Right atrium auricular region (tissue), 2 donors: ENCODE measurements around the gene RPLP2. TPM values are rescaled to one million over a fixed set of nuclear protein-coding genes. Genes with fewer than 3 reads are reported as not detected.

ENCODE experiments used
- DNase-seq: peaks from one replicate; pipeline ENCODE4 v3.0.0-alpha.2; 2019; ENCODE audit warnings: low spot score
- H3K27ac ChIP-seq, 2 donors: fragments of 200-600 bp; sonication (generic); 1 replicate in 1 of 2; 2 replicates in 1 of 2; pipeline ENCODE4 v1.5.1; 2016 to 2019
- H3K27me3 ChIP-seq, 2 donors: fragments of 200-600 bp; sonication (generic); one replicate each; pipeline versions ENCODE4 v1.5.1 to v1.6.0; 2017 to 2019
- H3K36me3 ChIP-seq: fragments of 200-600 bp; sonication (generic); one replicate; pipeline ENCODE4 v1.5.1; 2016
- H3K4me1 ChIP-seq, 2 donors: fragments of 200-600 bp; sonication (generic); one replicate each; pipeline versions ENCODE4 v1.5.1 to v1.6.0; 2017 to 2019
- H3K4me3 ChIP-seq, 2 donors: fragments of 200-600 bp; sonication (generic); 1 replicate in 1 of 2; 2 replicates in 1 of 2; pipeline ENCODE4 v1.5.1; 2017 to 2019; ENCODE audit warnings: mild to moderate bottlenecking in 1 of 2, moderate library complexity in 1 of 2
- H3K9me3 ChIP-seq, 2 donors: fragments of 200-600 bp; sonication (generic); one replicate each; pipeline ENCODE4 v1.5.1; 2019
- CTCF ChIP-seq, 2 donors: fragments of 200-600 bp; sonication (generic); IDR thresholded peaks; one replicate each; pipeline ENCODE4 v1.5.1; 2019; ENCODE audit warnings: antibody characterized with exemption in 2 of 2
- total RNA-seq, 2 donors: library from RNA; depleted of rRNA; stranded (reverse); fragments of >200 nt; gene quantifications; one replicate each; pipeline ENCODE4 v1.1.0, GENCODE V29; 2016

The RPLP2 gene
- total RNA-seq, 2 donors from 2014 or later: 145 to 384 TPM

DNA sequence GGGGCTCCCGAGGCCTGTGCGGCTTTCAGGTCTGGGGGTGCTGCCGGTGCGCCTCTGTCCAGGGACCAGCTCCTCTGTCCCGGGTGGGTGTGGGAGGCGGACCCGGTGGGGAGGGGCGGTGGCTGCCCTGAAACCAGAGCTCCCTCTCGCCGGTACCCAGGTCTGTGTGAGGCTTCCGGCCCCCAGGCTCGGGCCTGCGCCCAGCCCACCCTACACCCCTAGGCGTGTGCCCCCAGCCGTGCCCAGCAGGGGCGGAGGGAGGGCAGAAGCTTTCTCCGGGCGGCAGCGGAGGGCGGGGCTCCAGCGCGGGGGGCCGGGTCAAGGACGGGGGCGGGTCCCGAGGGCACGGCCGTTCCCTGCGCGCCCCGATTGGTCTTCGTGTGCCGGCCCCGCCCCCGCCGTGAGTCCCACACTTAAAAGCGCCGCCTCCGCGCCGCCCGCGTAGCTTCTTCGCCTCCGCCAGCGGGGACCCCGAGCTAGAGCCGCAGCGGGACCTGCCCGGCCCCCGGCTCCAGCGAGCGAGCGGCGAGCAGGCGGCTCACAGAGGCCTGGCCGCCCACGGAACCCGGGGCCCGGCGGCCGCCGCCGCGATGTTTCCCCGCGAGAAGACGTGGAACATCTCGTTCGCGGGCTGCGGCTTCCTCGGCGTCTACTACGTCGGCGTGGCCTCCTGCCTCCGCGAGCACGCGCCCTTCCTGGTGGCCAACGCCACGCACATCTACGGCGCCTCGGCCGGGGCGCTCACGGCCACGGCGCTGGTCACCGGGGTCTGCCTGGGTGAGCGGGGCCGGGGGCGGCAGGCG lies 9.6 kb downstream of the RPLP2 start:
- TF ChIP-seq CTCF (IDR thresholded peaks at IDR 0.05): peak in 1 of 2 donors; percentile 28
- peak overlapping the region; percentile 98 for H3K27ac ChIP-seq
- H3K4me1 ChIP-seq: peaks cover 0 to 33% of the 10 kb centered on the region in 2 donors
- H3K9me3 ChIP-seq: no peaks in the 10 kb centered on the region
- H3K36me3 ChIP-seq: peaks cover 28% of the 10 kb centered on the region
- peak; percentile 91 for DNase-seq
- no peaks in the 10 kb centered on the region for H3K27me3 ChIP-seq
- peak overlapping the region; percentile 88 to 93 for H3K4me3 ChIP-seq

DNA sequence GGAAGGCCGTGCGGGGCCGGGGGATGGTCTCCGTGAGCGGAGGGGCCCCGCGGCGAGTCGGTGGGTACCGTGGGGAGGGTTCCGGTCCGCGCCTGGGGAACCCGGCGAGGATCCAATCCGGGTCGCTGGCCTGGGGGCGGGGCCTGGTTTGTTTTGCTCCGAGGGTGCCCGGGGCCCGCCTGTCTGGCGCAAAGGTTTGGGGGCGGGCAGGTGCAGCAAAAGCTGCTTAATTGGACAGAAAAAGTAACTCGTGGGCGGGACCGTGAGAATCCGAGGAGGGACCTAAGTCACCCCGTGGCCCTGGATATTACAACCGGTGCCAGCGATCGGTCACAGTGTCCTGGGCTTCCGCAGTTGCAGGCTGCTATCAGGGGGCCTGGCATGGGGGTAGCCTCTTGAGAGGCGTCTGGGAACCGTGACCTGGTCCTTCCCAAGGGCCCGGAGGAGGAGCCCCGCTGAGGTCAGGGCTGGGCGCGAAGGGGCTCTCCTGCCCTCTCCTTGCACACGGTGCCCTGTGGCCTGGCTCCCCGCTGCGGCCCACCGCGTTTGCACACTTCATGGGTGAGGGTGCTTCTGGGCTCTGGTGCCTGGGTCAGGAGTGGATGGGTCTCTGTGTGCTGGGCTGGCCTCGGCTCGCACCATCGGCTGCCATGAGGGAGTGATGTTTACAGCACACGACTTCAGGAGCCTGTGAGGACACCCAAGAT lies 10.3 kb downstream of the RPLP2 start:
- H3K4me1 ChIP-seq: peaks cover 0 to 33% of the 10 kb centered on the region in 2 donors
- H3K36me3 ChIP-seq: peaks cover 36% of the 10 kb centered on the region
- peak overlapping the region; percentile 98 for H3K27ac ChIP-seq
- H3K9me3 ChIP-seq: no peaks in the 10 kb centered on the region
- TF ChIP-seq CTCF (IDR thresholded peaks at IDR 0.05): no peak
- no peaks in the 10 kb centered on the region for H3K27me3 ChIP-seq
- peak overlapping the region; percentile 88 to 93 for H3K4me3 ChIP-seq
- DNase-seq: peak; percentile 91

GRCh38 chr11:820655-821511 lies 11.1 kb downstream of the RPLP2 start:
- Histone ChIP-seq H3K4me3 (peak overlapping the region; percentile 88 to 93), H3K27ac (peak overlapping the region; percentile 98), H3K27me3 (no peaks in the 10 kb centered on the region), H3K4me1 (peaks cover 0 to 40% of the 10 kb centered on the region in 2 donors), H3K9me3 (no peaks in the 10 kb centered on the region), H3K36me3 (peaks cover 38% of the 10 kb centered on the region)
- no peak for TF ChIP-seq CTCF (IDR thresholded peaks at IDR 0.05)
- peak; percentile 93 for DNase-seq

GRCh38 chr11:821512-822371 lies 12.0 kb downstream of the RPLP2 start:
- no peak for TF ChIP-seq CTCF (IDR thresholded peaks at IDR 0.05)
- Histone ChIP-seq H3K27me3 (no peaks in the 10 kb centered on the region), H3K27ac (peak overlapping the region; percentile 98), H3K36me3 (peaks cover 38% of the 10 kb centered on the region), H3K4me3 (peak overlapping the region; percentile 88 to 93), H3K4me1 (peaks cover 0 to 48% of the 10 kb centered on the region in 2 donors), H3K9me3 (no peaks in the 10 kb centered on the region)
- DNase-seq: no peak
